Measurements from ENCODE around the gene RPN2. TPM values are rescaled to one million over a fixed set of nuclear protein-coding genes. Genes with fewer than 3 reads are reported as not detected.

Gene RPN2
- total and polyA plus RNA-seq, 7 experiments from 2014 or later: 88.7 to 281 (median 113) TPM

GRCh38 chr20:37278966-37279590 is 99.9 kb downstream of the RPN2 start:
- DNase-seq (no peak), ATAC-seq (no peak)
- no peak overlapping the region for H3K27ac ChIP-seq (ENCODE audit: low read depth, low read length)
- no peak overlapping the region for H3K4me3 ChIP-seq (ENCODE audit: low read length)
- intact Hi-C loops (cut with micrococcal nuclease): no loop called here
- Mint-ChIP-seq H3K4me1 (peaks cover 0 to 14% (median 10%) of the 10 kb centered on the region in 7 donors), H3K36me3 (no peaks in the 10 kb centered on the region), H3K9me3 (no peaks in the 10 kb centered on the region), H3K4me3 (no peak overlapping the region), H3K27ac (no peak overlapping the region), H3K27me3 (peaks cover 0 to 8% (median 0%) of the 10 kb centered on the region in 5 donors)
- H3K4me1 ChIP-seq (ENCODE audit: control insufficient read depth in 2 of 2, insufficient read depth in 2 of 2, low read length in 2 of 2): no peaks in the 10 kb centered on the region
- no peaks in the 10 kb centered on the region for H3K9me3 ChIP-seq (ENCODE audit: control insufficient read depth in 2 of 3, low read length in 3 of 3)
- no peaks in the 10 kb centered on the region for H3K36me3 ChIP-seq (ENCODE audit: control insufficient read depth in 2 of 3, insufficient read depth in 3 of 3, low read length in 3 of 3)
- POLR2A ChIA-PET: interaction anchor here (1.0 kb wide), 1 partner anchor 10 kb away, joined by 3 read pairs; the partner anchor contains the start of gene MANBAL
- no peaks in the 10 kb centered on the region for H3K27me3 ChIP-seq (ENCODE audit: control insufficient read depth in 2 of 2, insufficient read depth in 2 of 2, low read length in 2 of 2)
- CTCF ChIA-PET: no interaction called here

- intact Hi-C loops (cut with micrococcal nuclease): loop anchor here in 1 of 2 donors (10.0 kb wide), 1 partner anchor 415 kb away; the partner anchor contains the start of gene CTNNBL1
- Histone ChIP-seq H3K4me1 (ENCODE audit: control insufficient read depth in 2 of 2, insufficient read depth in 2 of 2, low read length in 2 of 2) (no peaks in the 10 kb centered on the region), H3K36me3 (ENCODE audit: control insufficient read depth in 2 of 3, insufficient read depth in 3 of 3, low read length in 3 of 3) (no peaks in the 10 kb centered on the region), H3K27me3 (ENCODE audit: control insufficient read depth in 2 of 2, insufficient read depth in 2 of 2, low read length in 2 of 2) (no peaks in the 10 kb centered on the region), H3K4me3 (ENCODE audit: low read length) (no peak overlapping the region), H3K9me3 (ENCODE audit: control insufficient read depth in 2 of 3, low read length in 3 of 3) (no peaks in the 10 kb centered on the region), H3K27ac (ENCODE audit: low read depth, low read length) (no peak overlapping the region)
- DNase-seq (no peak), ATAC-seq (no peak)
- Mint-ChIP-seq H3K4me1 (peaks cover 0 to 14% (median 10%) of the 10 kb centered on the region in 7 donors), H3K9me3 (no peaks in the 10 kb centered on the region), H3K36me3 (no peaks in the 10 kb centered on the region), H3K4me3 (no peak overlapping the region), H3K27ac (no peak overlapping the region), H3K27me3 (peaks cover 0 to 8% (median 2%) of the 10 kb centered on the region in 5 donors)
- CTCF ChIA-PET: no interaction called here
- POLR2A ChIA-PET: interaction anchor here (1.0 kb wide), 1 partner anchor 10 kb away, joined by 3 read pairs; the partner anchor contains the start of gene MANBAL
Observed at GRCh38 chr20:37279820-37280219, 100.7 kb downstream of the RPN2 start.

GRCh38 chr20:37280403-37280802 is 101.3 kb downstream of the RPN2 start:
- no peak for ATAC-seq
- Histone ChIP-seq H3K4me1 (ENCODE audit: control insufficient read depth in 2 of 2, insufficient read depth in 2 of 2, low read length in 2 of 2) (no peaks in the 10 kb centered on the region), H3K9me3 (ENCODE audit: control insufficient read depth in 2 of 3, low read length in 3 of 3) (no peaks in the 10 kb centered on the region), H3K27ac (ENCODE audit: low read depth, low read length) (no peak overlapping the region), H3K4me3 (ENCODE audit: low read length) (no peak overlapping the region), H3K27me3 (ENCODE audit: control insufficient read depth in 2 of 2, insufficient read depth in 2 of 2, low read length in 2 of 2) (no peaks in the 10 kb centered on the region), H3K36me3 (ENCODE audit: control insufficient read depth in 2 of 3, insufficient read depth in 3 of 3, low read length in 3 of 3) (no peaks in the 10 kb centered on the region)
- CTCF ChIA-PET: interaction anchor here (0.6 kb wide), 1 partner anchor 9 kb away, joined by 3 read pairs; the partner anchor contains the start of gene MANBAL
- no peak for DNase-seq
- H3K9me3 Mint-ChIP-seq: no peaks in the 10 kb centered on the region
- peaks cover 0 to 14% (median 10%) of the 10 kb centered on the region in 7 donors for H3K4me1 Mint-ChIP-seq
- POLR2A ChIA-PET: interaction anchor here (1.0 kb wide), 1 partner anchor 9 kb away, joined by 3 read pairs; the partner anchor contains the start of gene MANBAL
- H3K4me3 Mint-ChIP-seq: no peak overlapping the region
- intact Hi-C loops (cut with micrococcal nuclease): loop anchor here in 1 of 2 donors (10.0 kb wide), 1 partner anchor 414 kb away; the partner anchor contains the start of gene CTNNBL1
- no peak overlapping the region for H3K27ac Mint-ChIP-seq
- H3K27me3 Mint-ChIP-seq: peaks cover 0 to 8% (median 4%) of the 10 kb centered on the region in 5 donors
- H3K36me3 Mint-ChIP-seq: no peaks in the 10 kb centered on the region

GRCh38 chr20:37282556-37282955 is 103.4 kb downstream of the RPN2 start:
- DNase-seq (no peak), ATAC-seq (no peak)
- peaks cover 0 to 12% (median 6%) of the 10 kb centered on the region in 5 donors for H3K27me3 Mint-ChIP-seq
- Histone ChIP-seq H3K4me3 (ENCODE audit: low read length) (no peak overlapping the region), H3K9me3 (ENCODE audit: control insufficient read depth in 2 of 3, low read length in 3 of 3) (no peaks in the 10 kb centered on the region), H3K36me3 (ENCODE audit: control insufficient read depth in 2 of 3, insufficient read depth in 3 of 3, low read length in 3 of 3) (no peaks in the 10 kb centered on the region), H3K4me1 (ENCODE audit: control insufficient read depth in 2 of 2, insufficient read depth in 2 of 2, low read length in 2 of 2) (no peaks in the 10 kb centered on the region), H3K27ac (ENCODE audit: low read depth, low read length) (no peak overlapping the region), H3K27me3 (ENCODE audit: control insufficient read depth in 2 of 2, insufficient read depth in 2 of 2, low read length in 2 of 2) (no peaks in the 10 kb centered on the region)
- no peaks in the 10 kb centered on the region for H3K9me3 Mint-ChIP-seq
- CTCF ChIA-PET: no interaction called here
- intact Hi-C loops (cut with micrococcal nuclease): loop anchor here in 1 of 2 donors (10.0 kb wide), 1 partner anchor 412 kb away; the partner anchor contains the start of gene CTNNBL1
- H3K4me3 Mint-ChIP-seq: no peak overlapping the region
- POLR2A ChIA-PET: no interaction called here
- no peaks in the 10 kb centered on the region for H3K36me3 Mint-ChIP-seq
- no peak overlapping the region for H3K27ac Mint-ChIP-seq
- H3K4me1 Mint-ChIP-seq: peaks cover 0 to 1% (median 0%) of the 10 kb centered on the region in 7 donors

- no peak for ATAC-seq
- Histone ChIP-seq H3K4me3 (ENCODE audit: low read length) (no peak overlapping the region), H3K9me3 (ENCODE audit: control insufficient read depth in 2 of 3, low read length in 3 of 3) (no peaks in the 10 kb centered on the region), H3K27ac (ENCODE audit: low read depth, low read length) (no peak overlapping the region), H3K36me3 (ENCODE audit: control insufficient read depth in 2 of 3, insufficient read depth in 3 of 3, low read length in 3 of 3) (no peaks in the 10 kb centered on the region), H3K27me3 (ENCODE audit: control insufficient read depth in 2 of 2, insufficient read depth in 2 of 2, low read length in 2 of 2) (no peaks in the 10 kb centered on the region), H3K4me1 (ENCODE audit: control insufficient read depth in 2 of 2, insufficient read depth in 2 of 2, low read length in 2 of 2) (no peaks in the 10 kb centered on the region)
- DNase-seq: no peak
- no peak overlapping the region for H3K4me3 Mint-ChIP-seq
- H3K36me3 Mint-ChIP-seq: no peaks in the 10 kb centered on the region
- CTCF ChIA-PET: no interaction called here
- peaks cover 0 to 3% (median 2%) of the 10 kb centered on the region in 7 donors for H3K4me1 Mint-ChIP-seq
- no peak overlapping the region for H3K27ac Mint-ChIP-seq
- H3K9me3 Mint-ChIP-seq: no peaks in the 10 kb centered on the region
- H3K27me3 Mint-ChIP-seq: peaks cover 0 to 12% (median 6%) of the 10 kb centered on the region in 5 donors
- intact Hi-C loops (cut with micrococcal nuclease): loop anchor here in 1 of 2 donors (10.0 kb wide), 1 partner anchor 411 kb away; the partner anchor contains the start of gene CTNNBL1
- POLR2A ChIA-PET: no interaction called here
Observed at GRCh38 chr20:37283530-37284195, 104.5 kb downstream of the RPN2 start.

GRCh38 chr20:37284691-37285161 is 105.6 kb downstream of the RPN2 start:
- no peak overlapping the region for H3K27ac Mint-ChIP-seq
- no peaks in the 10 kb centered on the region for H3K9me3 Mint-ChIP-seq
- CTCF ChIA-PET: no interaction called here

More at GRCh38 chr20:37284691-37285161, 105.6 kb downstream of the RPN2 start:
- H3K4me3 Mint-ChIP-seq: no peak overlapping the region
- Histone ChIP-seq H3K27ac (ENCODE audit: low read depth, low read length) (no peak overlapping the region), H3K9me3 (ENCODE audit: control insufficient read depth in 2 of 3, low read length in 3 of 3) (no peaks in the 10 kb centered on the region), H3K27me3 (ENCODE audit: control insufficient read depth in 2 of 2, insufficient read depth in 2 of 2, low read length in 2 of 2) (no peaks in the 10 kb centered on the region), H3K4me1 (ENCODE audit: control insufficient read depth in 2 of 2, insufficient read depth in 2 of 2, low read length in 2 of 2) (no peaks in the 10 kb centered on the region), H3K36me3 (ENCODE audit: control insufficient read depth in 2 of 3, insufficient read depth in 3 of 3, low read length in 3 of 3) (peaks cover 0 to 3% (median 0%) of the 10 kb centered on the region in 3 experiments), H3K4me3 (ENCODE audit: low read length) (no peak overlapping the region)
- POLR2A ChIA-PET: no interaction called here
- intact Hi-C loops (cut with micrococcal nuclease): loop anchor here (5.0 to 10.0 kb wide), 2 partner anchors 63 to 410 kb away; partner anchors contain the start of genes CTNNBL1 (in 1 of the 2) and SRC (in 1 of the 2)
- peaks cover 0 to 12% (median 6%) of the 10 kb centered on the region in 5 donors for H3K27me3 Mint-ChIP-seq
- H3K36me3 Mint-ChIP-seq: no peaks in the 10 kb centered on the region
- H3K4me1 Mint-ChIP-seq: peaks cover 0 to 7% (median 4%) of the 10 kb centered on the region in 7 donors
- no peak for DNase-seq
- ATAC-seq: no peak

Measured in naive thymus-derived CD4-positive, alpha-beta T cell (primary cell).